Panc1 (cell line): ENCODE data around the gene STAT3. TPM values are rescaled to one million over a fixed set of nuclear protein-coding genes. Genes with fewer than 3 reads are reported as not detected.
A peak's percentile ranks its signal among the peaks of the same experiment; 100 is the strongest.

ENCODE experiments used
- ATAC-seq: fragments of 200-7000 bp; cut with Tn5 transposase; 2 replicates; pipeline ENCODE4 v1.9.1; 2020; ENCODE audit warnings: mild to moderate bottlenecking, moderate library complexity
- BruUV-seq: library from RNA; stranded (reverse); fragments of 400-500 nt; replicated peaks from 2 replicates; lab custom pipeline; 2021; lab: Mats Ljungman, UMichigan
- CTCF ChIA-PET: fragments of 300-600 bp; sonication (Branson Sonifier 250); formaldehyde crosslinking; loops from one replicate; lab custom pipeline; 2022; ENCODE audit warnings: antibody characterized with exemption; lab: Charles Lee
- POLR2A ChIA-PET: fragments of 300-600 bp; sonication (Branson Sonifier 250); formaldehyde crosslinking; loops from one replicate; lab custom pipeline; 2022; ENCODE audit warnings: antibody characterized with exemption; lab: Charles Lee
- DNase-seq: peaks from one replicate; pipeline ENCODE4 v3.0.0-alpha.2; 2010; ENCODE audit warnings: low read depth, low spot score
- H3K27ac ChIP-seq: 2 replicates; pipeline ENCODE4 v1.5.1; 2011; ENCODE audit warnings: mild to moderate bottlenecking, low read length, inconsistent platforms
- H3K27me3 ChIP-seq: fragments of 200-500 bp; sonication (Bioruptor generic); 2 replicates; pipeline ENCODE4 v1.6.0; 2014; ENCODE audit warnings: low read length, inconsistent platforms; ENCODE audit not compliant: control insufficient read depth, insufficient read depth
- H3K36me3 ChIP-seq: fragments of 200-500 bp; sonication (Bioruptor generic); 2 replicates; pipeline ENCODE4 v1.5.1; 2014; ENCODE audit warnings: inconsistent platforms, mild to moderate bottlenecking, low read length, moderate library complexity; ENCODE audit not compliant: control insufficient read depth, insufficient read depth
- H3K4me1 ChIP-seq: 2 replicates; pipeline ENCODE4 v1.5.1; 2011; ENCODE audit warnings: inconsistent platforms, mild to moderate bottlenecking, low read length, moderate library complexity; ENCODE audit not compliant: control insufficient read depth, insufficient read depth
- H3K4me3 ChIP-seq, 2 experiments: 2 replicates each; pipeline ENCODE4 v1.5.1; 2011 to 2012; ENCODE audit warnings: low read depth in 2 of 2, low read length in 2 of 2, mild to moderate bottlenecking in 2 of 2, inconsistent platforms in 1 of 2, moderate library complexity in 1 of 2
- H3K9me3 ChIP-seq: fragments of 200-500 bp; sonication (Bioruptor generic); 2 replicates; pipeline ENCODE4 v1.5.1; 2014; ENCODE audit warnings: low read depth, mild to moderate bottlenecking, inconsistent platforms, low read length, moderate library complexity; ENCODE audit not compliant: control insufficient read depth, insufficient read depth
- POLR2AphosphoS5 ChIP-seq: IDR thresholded peaks from 2 replicates; pipeline ENCODE4 v1.6.1; 2012; ENCODE audit warnings: mild to moderate bottlenecking, low read depth, low read length, moderate library complexity
- REST ChIP-seq, 2 experiments: IDR thresholded peaks; 2 replicates each; pipeline ENCODE4 v1.6.1; 2011 to 2012; ENCODE audit warnings: low read depth in 2 of 2, control low read depth in 1 of 2, low read length in 1 of 2, mild to moderate bottlenecking in 1 of 2, moderate library complexity in 1 of 2; ENCODE audit not compliant: insufficient read depth in 1 of 2
- SIN3A ChIP-seq: IDR thresholded peaks from 2 replicates; pipeline ENCODE4 v1.6.1; 2012; ENCODE audit warnings: low read depth, mild to moderate bottlenecking, low read length, moderate library complexity, borderline replicate concordance; ENCODE audit not compliant: insufficient read depth
- TCF7L2 ChIP-seq: IDR thresholded peaks from 2 replicates; pipeline ENCODE4 v1.6.1; 2011; ENCODE audit warnings: mild to moderate bottlenecking, low read depth, low read length, inconsistent platforms
- in situ Hi-C: cut with HindIII; loops from 2 replicates; pipeline ENCODE4 v1.10.0; 2016; ENCODE audit warnings: low sequenced_read_pairs, low pct_unique_long_range_greater_than_20kb
- intact Hi-C: fragments of 100-400 bp; cut with micrococcal nuclease; formaldehyde crosslinking; loops from one replicate; pipeline ENCODE4 v1.10.0; 2022; ENCODE audit not compliant: unreplicated experiment
- total RNA-seq: library from RNA; stranded (reverse); gene quantifications from one replicate; pipeline ENCODE4 v1.2.1, GENCODE V29; 2021; ENCODE audit not compliant: unreplicated experiment
- TF ChIP-seq, protein P1 (sequence below): fragments of 450-650 bp; IDR thresholded peaks from 2 replicates; pipeline ENCODE4 v1.5.1; 2017; ENCODE audit warnings: mild to moderate bottlenecking

Gene STAT3
- total RNA-seq, 1 experiment from 2014 or later, result 287 TPM

GRCh38 chr17:42272162-42272907 is 115.9 kb downstream of the STAT3 start:
- no peak for DNase-seq
- CTCF ChIA-PET, result no interaction called here
- intact Hi-C loops (loop anchor here (5.0 kb wide), 1 partner anchor 50 kb away; no protein-coding TSS in a partner anchor), in situ Hi-C loops (no loop called here)
- peaks cover 54% of the 10 kb centered on the region for H3K4me1 ChIP-seq
- POLR2A ChIA-PET, result no interaction called here
- BruUV-seq, result no TSS peak
- no peaks in the 10 kb centered on the region for H3K27me3 ChIP-seq
- no peaks in the 10 kb centered on the region; the same call in 1 of the 2 replicates for H3K36me3 ChIP-seq
- peak overlapping the region; percentile 2 to 55; a peak in 3 of 4 replicates for H3K4me3 ChIP-seq
- H3K9me3 ChIP-seq, result no peaks in the 10 kb centered on the region
- no peak for TF ChIP-seq SIN3A
- no peak for TF ChIP-seq REST (IDR thresholded peaks at IDR 0.05; ENCODE audit: insufficient read depth in 1 of 2, low read depth in 2 of 2, low read length in 1 of 2)
- peak; percentile 91 for TF ChIP-seq TCF7L2
- TF ChIP-seq, protein P1, sequence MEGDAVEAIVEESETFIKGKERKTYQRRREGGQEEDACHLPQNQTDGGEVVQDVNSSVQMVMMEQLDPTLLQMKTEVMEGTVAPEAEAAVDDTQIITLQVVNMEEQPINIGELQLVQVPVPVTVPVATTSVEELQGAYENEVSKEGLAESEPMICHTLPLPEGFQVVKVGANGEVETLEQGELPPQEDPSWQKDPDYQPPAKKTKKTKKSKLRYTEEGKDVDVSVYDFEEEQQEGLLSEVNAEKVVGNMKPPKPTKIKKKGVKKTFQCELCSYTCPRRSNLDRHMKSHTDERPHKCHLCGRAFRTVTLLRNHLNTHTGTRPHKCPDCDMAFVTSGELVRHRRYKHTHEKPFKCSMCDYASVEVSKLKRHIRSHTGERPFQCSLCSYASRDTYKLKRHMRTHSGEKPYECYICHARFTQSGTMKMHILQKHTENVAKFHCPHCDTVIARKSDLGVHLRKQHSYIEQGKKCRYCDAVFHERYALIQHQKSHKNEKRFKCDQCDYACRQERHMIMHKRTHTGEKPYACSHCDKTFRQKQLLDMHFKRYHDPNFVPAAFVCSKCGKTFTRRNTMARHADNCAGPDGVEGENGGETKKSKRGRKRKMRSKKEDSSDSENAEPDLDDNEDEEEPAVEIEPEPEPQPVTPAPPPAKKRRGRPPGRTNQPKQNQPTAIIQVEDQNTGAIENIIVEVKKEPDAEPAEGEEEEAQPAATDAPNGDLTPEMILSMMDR, result no peak
- H3K27ac ChIP-seq, result peak overlapping the region; percentile 94
- ATAC-seq, result no peak

DNA sequence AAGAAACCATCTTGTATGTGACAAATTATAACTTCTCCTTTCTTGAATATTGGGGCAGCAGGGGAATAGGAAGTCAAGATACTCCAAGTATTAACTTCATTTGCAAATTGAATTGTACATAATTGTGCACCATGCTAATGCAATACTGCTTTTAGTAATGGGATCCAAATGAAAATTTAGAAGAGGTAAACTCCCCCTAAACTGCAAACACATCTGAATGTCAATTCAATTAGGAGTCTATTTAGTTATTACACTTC is 116.5 kb downstream of the STAT3 start:
- ChIA-PET POLR2A (no interaction called here), CTCF (no interaction called here)
- Histone ChIP-seq H3K27ac (peak overlapping the region; percentile 94), H3K9me3 (no peaks in the 10 kb centered on the region), H3K4me1 (peaks cover 54% of the 10 kb centered on the region), H3K27me3 (no peaks in the 10 kb centered on the region), H3K4me3 (peak overlapping the region in 1 of 2 experiments; percentile 55; a peak in 2 of 4 replicates), H3K36me3 (no peaks in the 10 kb centered on the region; the same call in 1 of the 2 replicates)
- ATAC-seq (no peak), DNase-seq (no peak)
- TF ChIP-seq TCF7L2, result no peak
- TF ChIP-seq SIN3A, result no peak
- TF ChIP-seq POLR2AphosphoS5, result no peak
- TF ChIP-seq, protein P1, result no peak
- no peak for TF ChIP-seq REST (IDR thresholded peaks at IDR 0.05; ENCODE audit: insufficient read depth in 1 of 2, low read depth in 2 of 2, low read length in 1 of 2)
- intact Hi-C loops, result loop anchor here (5.0 kb wide), 1 partner anchor 49 kb away; no protein-coding TSS in a partner anchor
- no TSS peak for BruUV-seq
- in situ Hi-C loops, result no loop called here
